GM19452 (cell line): Measurements from ENCODE around the gene PRAMEF7.
"Not testable (repeated sequence)": the region's sequence is repeated elsewhere in the genome, so short reads cannot be mapped to it uniquely, and the experiment has no call there.

ENCODE experiments used
- ATAC-seq: cut with Tn5 transposase; IDR thresholded peaks from one replicate; pipeline ENCODE4 v1.9.1; 2021; ENCODE audit not compliant: unreplicated experiment

PRAMEF7 gene

GRCh38 chr1:12916310-12916709 is at the start of gene PRAMEF7:
PRAMEF7 (plus strand) TSS chr1:12916610; CDS start chr1:12917693, 1,083 bp downstream.
- not testable (repeated sequence) for ATAC-seq

GRCh38 chr1:12878453-12878852 is 38.0 kb upstream of the PRAMEF7 start:
- ATAC-seq: not testable (repeated sequence)

GRCh38 chr1:12886101-12886500 is 30.3 kb upstream of the PRAMEF7 start, which contains the start of gene PRAMEF4:
PRAMEF4 (minus strand) TSS chr1:12886201; CDS start chr1:12883394, 2,807 bp downstream.
- not testable (repeated sequence) for ATAC-seq

- ATAC-seq: not testable (repeated sequence)
Measured at GRCh38 chr1:12898170-12898569, 18.2 kb upstream of the PRAMEF7 start, which contains the start of gene PRAMEF10. PRAMEF10 (minus strand) TSS chr1:12898270; CDS start chr1:12895847, 2,423 bp downstream.

- ATAC-seq: not testable (repeated sequence)
Measured at GRCh38 chr1:12899186-12899585, 17.2 kb upstream of the PRAMEF7 start.

- ATAC-seq: not testable (repeated sequence)
Measured at GRCh38 chr1:12903793-12904572, 12.4 kb upstream of the PRAMEF7 start.

- not testable (repeated sequence) for ATAC-seq
Measured at GRCh38 chr1:12921749-12922148, 5.3 kb downstream of the PRAMEF7 start.

GRCh38 chr1:12924368-12924767 is 8.0 kb downstream of the PRAMEF7 start:
- ATAC-seq: not testable (repeated sequence)

- ATAC-seq: not testable (repeated sequence)
Measured at GRCh38 chr1:12947480-12947879, 31.1 kb downstream of the PRAMEF7 start, which contains the start of gene PRAMEF6. PRAMEF6 (minus strand) TSS chr1:12947580; CDS start chr1:12942518, 5,062 bp downstream.
